Osteocyte (in vitro differentiated cells): ENCODE data around the gene AANAT. TPM values are rescaled to one million over a fixed set of nuclear protein-coding genes. Genes with fewer than 3 reads are reported as not detected.
"Not testable (repeated sequence)": the region's sequence is repeated elsewhere in the genome, so short reads cannot be mapped to it uniquely, and the experiment has no call there.

Experiments used
- DNase-seq: peaks from one replicate; pipeline ENCODE4 v3.0.0; 2021; ENCODE audit warnings: mixed read lengths; ENCODE audit not compliant: unreplicated experiment; ENCODE audit errors: extremely low spot score
- H3K27ac Mint-ChIP-seq: one replicate; pipeline ENCODE4 v1.8.0; 2021; ENCODE audit warnings: mild to moderate bottlenecking, mixed read lengths; ENCODE audit not compliant: unreplicated experiment
- H3K27me3 Mint-ChIP-seq: one replicate; pipeline ENCODE4 v1.8.0; 2021; ENCODE audit warnings: mixed read lengths; ENCODE audit not compliant: unreplicated experiment
- H3K36me3 Mint-ChIP-seq: one replicate; pipeline ENCODE4 v1.8.0; 2021; ENCODE audit warnings: mixed read lengths; ENCODE audit not compliant: unreplicated experiment
- H3K4me1 Mint-ChIP-seq: one replicate; pipeline ENCODE4 v1.8.0; 2021; ENCODE audit warnings: mixed read lengths; ENCODE audit not compliant: unreplicated experiment
- H3K4me3 Mint-ChIP-seq: one replicate; pipeline ENCODE4 v1.8.0; 2021; ENCODE audit warnings: mild to moderate bottlenecking, moderate library complexity, mixed read lengths; ENCODE audit not compliant: unreplicated experiment
- H3K9me3 Mint-ChIP-seq: one replicate; pipeline ENCODE4 v1.8.0; 2021; ENCODE audit warnings: mixed read lengths; ENCODE audit not compliant: unreplicated experiment
- total RNA-seq: library from RNA; stranded (reverse); gene quantifications from 2 replicates; pipeline ENCODE4 v1.2.1, GENCODE V29; 2021
- TF ChIP-seq, protein P1 (sequence below): fragments of 200-600 bp; sonication (generic); IDR thresholded peaks from 2 replicates; pipeline ENCODE4 v1.5.0; 2021; ENCODE audit warnings: antibody characterized with exemption, mild to moderate bottlenecking, moderate library complexity

AANAT gene
- total RNA-seq, 1 donor from 2014 or later, result not detected

DNA sequence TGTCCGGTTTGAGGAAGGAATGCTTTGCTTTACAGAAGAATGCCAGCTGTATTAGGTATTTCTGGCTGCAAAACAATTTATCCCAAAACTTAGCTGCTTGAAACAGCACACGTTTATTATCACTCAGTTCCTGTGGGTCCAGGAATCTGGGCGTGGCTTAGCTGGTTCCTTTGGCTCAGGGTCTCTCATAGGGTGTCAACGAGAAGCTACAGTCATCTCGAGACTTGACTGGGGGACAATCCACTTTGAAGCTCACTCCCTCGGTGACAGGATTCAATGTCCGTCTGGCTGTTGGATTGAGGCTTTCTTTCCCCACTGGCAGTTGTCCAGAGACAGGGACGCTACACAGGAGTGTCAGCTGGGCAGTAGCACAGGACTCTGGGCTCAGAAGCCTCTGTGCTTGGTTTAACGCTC is 43.4 kb downstream of the AANAT start:
- Mint-ChIP-seq H3K4me3 (no peak overlapping the region), H3K36me3 (no peaks in the 10 kb centered on the region), H3K4me1 (peaks cover 3% of the 10 kb centered on the region), H3K9me3 (no peaks in the 10 kb centered on the region), H3K27ac (no peak overlapping the region), H3K27me3 (peaks cover 29% of the 10 kb centered on the region)
- no peak for DNase-seq
- TF ChIP-seq, protein P1, sequence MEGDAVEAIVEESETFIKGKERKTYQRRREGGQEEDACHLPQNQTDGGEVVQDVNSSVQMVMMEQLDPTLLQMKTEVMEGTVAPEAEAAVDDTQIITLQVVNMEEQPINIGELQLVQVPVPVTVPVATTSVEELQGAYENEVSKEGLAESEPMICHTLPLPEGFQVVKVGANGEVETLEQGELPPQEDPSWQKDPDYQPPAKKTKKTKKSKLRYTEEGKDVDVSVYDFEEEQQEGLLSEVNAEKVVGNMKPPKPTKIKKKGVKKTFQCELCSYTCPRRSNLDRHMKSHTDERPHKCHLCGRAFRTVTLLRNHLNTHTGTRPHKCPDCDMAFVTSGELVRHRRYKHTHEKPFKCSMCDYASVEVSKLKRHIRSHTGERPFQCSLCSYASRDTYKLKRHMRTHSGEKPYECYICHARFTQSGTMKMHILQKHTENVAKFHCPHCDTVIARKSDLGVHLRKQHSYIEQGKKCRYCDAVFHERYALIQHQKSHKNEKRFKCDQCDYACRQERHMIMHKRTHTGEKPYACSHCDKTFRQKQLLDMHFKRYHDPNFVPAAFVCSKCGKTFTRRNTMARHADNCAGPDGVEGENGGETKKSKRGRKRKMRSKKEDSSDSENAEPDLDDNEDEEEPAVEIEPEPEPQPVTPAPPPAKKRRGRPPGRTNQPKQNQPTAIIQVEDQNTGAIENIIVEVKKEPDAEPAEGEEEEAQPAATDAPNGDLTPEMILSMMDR, result no peak

DNA sequence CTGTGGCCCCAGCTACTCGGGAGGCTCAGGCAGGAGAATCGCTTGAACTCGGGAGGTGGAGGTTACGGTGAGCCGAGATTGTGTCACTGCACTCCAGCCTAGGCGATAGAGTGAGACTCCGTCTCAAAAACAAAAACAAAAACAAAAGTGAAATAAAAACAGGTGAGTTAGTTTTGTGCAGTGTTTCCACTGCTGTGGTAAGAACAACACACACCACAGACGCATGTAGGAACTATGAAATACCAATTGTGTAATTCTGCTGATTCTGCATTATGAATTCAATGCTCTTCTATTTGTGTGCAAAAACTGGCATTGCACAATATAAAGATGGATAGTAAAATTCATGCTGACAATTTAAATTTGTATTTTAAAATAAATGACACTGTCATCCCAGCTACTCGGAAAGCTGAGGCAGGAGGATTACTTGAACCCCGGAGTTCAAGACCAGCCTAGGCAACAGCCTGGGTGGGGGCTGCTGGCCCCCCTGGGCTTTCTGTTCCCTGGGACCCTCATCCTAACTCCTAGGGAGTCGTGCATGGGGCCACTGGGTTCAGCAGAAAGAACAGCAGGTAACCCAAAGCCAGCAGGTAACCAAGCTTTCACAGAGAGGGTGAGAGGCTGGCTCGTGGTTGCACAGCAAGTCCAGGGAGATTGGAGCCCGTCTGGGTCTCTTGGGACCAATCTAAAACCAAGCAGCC is 44.4 kb downstream of the AANAT start:
- Mint-ChIP-seq H3K27ac (no peak overlapping the region), H3K27me3 (peaks cover 28% of the 10 kb centered on the region), H3K4me3 (no peak overlapping the region), H3K36me3 (no peaks in the 10 kb centered on the region), H3K4me1 (peaks cover 3% of the 10 kb centered on the region), H3K9me3 (no peaks in the 10 kb centered on the region)
- TF ChIP-seq, protein P1, result no peak
- DNase-seq, result no peak

DNA sequence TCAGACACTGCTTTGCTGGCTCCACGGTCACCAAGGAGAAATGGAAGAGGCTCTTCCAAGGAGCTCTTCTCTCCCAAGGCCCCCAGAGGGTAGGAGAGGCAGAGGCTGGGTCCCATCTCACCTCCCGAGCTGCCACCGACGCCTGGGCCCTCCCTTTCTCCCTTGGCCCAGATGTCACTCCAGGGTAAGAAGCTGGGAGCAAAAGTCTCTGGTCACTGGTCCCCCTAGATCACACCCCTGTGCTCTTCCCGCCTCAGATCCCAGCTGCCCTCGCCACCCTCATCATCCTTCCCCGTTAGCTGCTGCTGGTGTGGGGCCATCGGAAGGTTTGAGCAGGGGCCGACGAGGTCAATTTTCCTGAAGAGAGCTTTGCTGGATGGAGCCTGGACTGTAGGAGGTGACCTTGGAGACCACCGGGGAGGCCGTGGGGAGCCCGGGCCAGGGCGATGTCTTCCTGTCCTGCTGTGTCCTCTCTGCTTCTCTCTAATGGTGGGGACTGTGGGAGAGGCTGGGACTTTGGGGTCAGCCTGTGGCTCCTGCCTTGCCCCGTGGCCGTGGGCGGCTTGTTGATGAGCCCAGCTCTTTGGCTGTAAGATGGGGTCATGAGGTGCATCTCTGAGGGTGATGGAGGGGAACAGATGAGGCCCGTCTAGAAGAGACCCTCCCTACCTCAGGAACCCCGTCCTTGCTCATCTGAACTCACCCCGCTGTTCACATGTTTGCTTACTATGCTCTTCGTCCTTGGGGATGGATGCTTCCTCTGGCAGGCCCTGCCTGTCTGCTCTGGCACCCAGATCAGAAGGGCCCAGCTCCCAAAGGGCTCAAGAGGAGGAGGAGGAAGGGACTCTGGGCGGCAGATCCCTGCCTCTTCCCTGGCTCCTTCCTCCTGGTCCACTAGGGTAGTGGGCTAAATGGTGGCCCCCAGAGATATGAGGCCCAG is 45.2 kb downstream of the AANAT start:
- Mint-ChIP-seq H3K9me3 (no peaks in the 10 kb centered on the region), H3K4me1 (peaks cover 3% of the 10 kb centered on the region), H3K36me3 (no peaks in the 10 kb centered on the region), H3K4me3 (no peak overlapping the region), H3K27ac (no peak overlapping the region), H3K27me3 (peaks cover 22% of the 10 kb centered on the region)
- no peak for DNase-seq
- TF ChIP-seq, protein P1, result no peak

DNA sequence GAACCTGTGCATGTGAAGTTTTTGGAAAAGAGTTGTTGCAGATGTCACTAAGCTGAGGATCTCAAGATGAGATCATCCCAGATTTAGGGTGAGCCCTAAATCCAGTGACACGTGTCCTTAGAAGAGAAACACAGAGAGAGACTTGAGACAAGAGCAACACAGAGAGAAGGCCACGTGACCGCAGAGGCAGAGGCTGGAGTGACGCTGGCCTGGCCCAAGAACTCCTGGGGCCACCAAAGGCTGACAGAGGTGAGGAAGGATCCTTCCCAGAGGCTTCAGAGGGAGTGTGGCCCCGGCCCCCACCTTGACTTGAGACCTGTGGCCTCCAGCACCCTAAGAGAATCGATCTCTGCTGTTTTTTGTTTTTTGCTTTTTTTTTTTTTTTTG is 45.9 kb downstream of the AANAT start:
- TF ChIP-seq, protein P1, result no peak
- Mint-ChIP-seq H3K4me1 (peaks cover 3% of the 10 kb centered on the region), H3K27ac (no peak overlapping the region), H3K4me3 (no peak overlapping the region), H3K27me3 (peaks cover 15% of the 10 kb centered on the region), H3K9me3 (no peaks in the 10 kb centered on the region), H3K36me3 (no peaks in the 10 kb centered on the region)
- no peak for DNase-seq

DNA sequence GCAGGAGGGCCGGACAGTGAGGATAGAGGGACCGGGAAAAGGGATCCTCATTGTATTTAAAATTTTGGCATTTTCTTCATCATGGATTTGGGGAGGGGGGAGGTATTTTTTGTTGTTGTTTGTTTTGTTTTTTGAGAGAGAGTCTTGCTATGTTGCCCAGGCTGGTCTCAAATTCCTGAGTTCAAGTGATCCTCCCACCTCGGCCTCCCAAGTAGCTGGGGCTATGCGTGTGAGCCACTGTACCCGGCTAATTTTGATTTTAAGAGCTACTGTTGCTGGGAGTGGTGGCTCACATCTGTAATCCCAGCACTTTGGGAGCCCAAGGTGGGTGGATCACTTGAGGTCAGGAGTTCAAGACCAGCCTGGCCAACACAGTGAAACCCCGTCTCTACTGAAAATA is 47.0 kb downstream of the AANAT start:
- H3K27ac Mint-ChIP-seq, H3K36me3 Mint-ChIP-seq, H3K4me3 Mint-ChIP-seq, DNase-seq, H3K4me1 Mint-ChIP-seq, H3K27me3 Mint-ChIP-seq, H3K9me3 Mint-ChIP-seq: not testable (repeated sequence)
